PC-3 (cell line): ENCODE data around the gene COL15A1. TPM values are rescaled to one million over a fixed set of nuclear protein-coding genes. Genes with fewer than 3 reads are reported as not detected.

ENCODE experiments used
- ATAC-seq: fragments of 200-7000 bp; cut with Tn5 transposase; 2 replicates; pipeline ENCODE4 v1.9.1; 2020; ENCODE audit warnings: mild to moderate bottlenecking, moderate library complexity
- BruUV-seq: library from RNA; stranded (reverse); fragments of 400-500 nt; replicated peaks from 2 replicates; lab custom pipeline; 2021; lab: Mats Ljungman, UMichigan
- CTCF ChIA-PET: fragments of 300-600 bp; sonication (Branson Sonifier 250); formaldehyde crosslinking; loops from one replicate; lab custom pipeline; 2022; ENCODE audit warnings: antibody characterized with exemption; lab: Charles Lee
- POLR2A ChIA-PET: fragments of 300-600 bp; sonication (Branson Sonifier 250); formaldehyde crosslinking; loops from one replicate; lab custom pipeline; 2022; ENCODE audit warnings: antibody characterized with exemption; ENCODE audit not compliant: unreplicated experiment; lab: Charles Lee
- DNase-seq: peaks from one replicate; pipeline ENCODE4 v3.0.0-alpha.2; 2015
- H2AFZ ChIP-seq: fragments of 300-600 bp; sonication (generic); 2 replicates; pipeline ENCODE4 v1.6.0; 2016; ENCODE audit warnings: antibody characterized with exemption, low read length
- H3F3A ChIP-seq: fragments of 300-600 bp; sonication (generic); one replicate; pipeline ENCODE4 v1.6.0; 2017; ENCODE audit warnings: antibody characterized with exemption, low read length, control low read depth, mild to moderate bottlenecking; ENCODE audit not compliant: unreplicated experiment
- H3K27ac ChIP-seq: fragments of 300-600 bp; sonication (generic); 2 replicates; pipeline ENCODE4 v1.5.1; 2016; ENCODE audit warnings: mild to moderate bottlenecking, low read length
- H3K27me3 ChIP-seq: fragments of 300-600 bp; sonication (generic); 2 replicates; pipeline ENCODE4 v1.6.1; 2016; ENCODE audit warnings: low read length, mixed read lengths
- H3K36me3 ChIP-seq: fragments of 300-600 bp; sonication (generic); 2 replicates; pipeline ENCODE4 v1.6.1; 2016; ENCODE audit warnings: low read depth, mixed run types, low read length, mixed read lengths
- H3K4me1 ChIP-seq: fragments of 300-600 bp; sonication (generic); 2 replicates; pipeline ENCODE4 v1.5.1; 2016; ENCODE audit warnings: low read length; ENCODE audit not compliant: insufficient read depth
- H3K4me2 ChIP-seq: fragments of 300-600 bp; sonication (generic); 2 replicates; pipeline ENCODE4 v1.6.0; 2016; ENCODE audit warnings: low read length
- H3K4me3 ChIP-seq: fragments of 300-600 bp; sonication (generic); 2 replicates; pipeline ENCODE4 v1.5.1; 2016; ENCODE audit warnings: mild to moderate bottlenecking, low read length, mixed read lengths
- H3K79me2 ChIP-seq: fragments of 300-600 bp; sonication (generic); 2 replicates; pipeline ENCODE4 v1.6.1; 2017; ENCODE audit warnings: low read length, mixed read lengths
- H3K9ac ChIP-seq: fragments of 300-600 bp; sonication (generic); 2 replicates; pipeline ENCODE4 v1.6.0; 2016; ENCODE audit warnings: mild to moderate bottlenecking, low read length
- H3K9me2 ChIP-seq: fragments of 300-600 bp; sonication (generic); replicated peaks from 2 replicates; pipeline ENCODE4 v1.6.1; 2016; ENCODE audit warnings: mixed run types, low read length, mixed read lengths
- H3K9me3 ChIP-seq: fragments of 300-600 bp; sonication (generic); 2 replicates; pipeline ENCODE4 v1.6.1; 2016; ENCODE audit warnings: low read length, mixed read lengths
- H4K20me1 ChIP-seq: fragments of 300-600 bp; sonication (generic); 2 replicates; pipeline ENCODE4 v1.6.1; 2016; ENCODE audit warnings: low read length, mixed read lengths
- EZH2 ChIP-seq: fragments of 300-600 bp; sonication (generic); IDR thresholded peaks from one replicate; pipeline ENCODE4 v1.6.1; 2017; ENCODE audit warnings: antibody characterized with exemption, mild to moderate bottlenecking, low read length; ENCODE audit not compliant: unreplicated experiment
- EZH2phosphoT487 ChIP-seq: fragments of 300-600 bp; sonication (generic); IDR thresholded peaks from 2 replicates; pipeline ENCODE4 v1.6.1; 2018; ENCODE audit warnings: mild to moderate bottlenecking, antibody characterized with exemption, low read length, borderline replicate concordance
- intact Hi-C: fragments of 100-400 bp; cut with micrococcal nuclease; formaldehyde crosslinking; loops from 2 replicates; pipeline ENCODE4 v1.9.0; 2023
- total RNA-seq: library from RNA; depleted of rRNA; stranded (reverse); fragments of >200 nt; gene quantifications from 2 replicates; pipeline ENCODE4 v1.2.3, GENCODE V29; 2014
- TF ChIP-seq, protein P1 (sequence below): fragments of 300-600 bp; sonication (generic); conservative IDR thresholded peaks from 2 replicates; pipeline ENCODE4 v1.5.1; 2017; ENCODE audit warnings: antibody characterized with exemption, low read depth, mild to moderate bottlenecking, low read length

Gene COL15A1
- total RNA-seq, 1 experiment from 2014 or later = 0.04 TPM

DNA sequence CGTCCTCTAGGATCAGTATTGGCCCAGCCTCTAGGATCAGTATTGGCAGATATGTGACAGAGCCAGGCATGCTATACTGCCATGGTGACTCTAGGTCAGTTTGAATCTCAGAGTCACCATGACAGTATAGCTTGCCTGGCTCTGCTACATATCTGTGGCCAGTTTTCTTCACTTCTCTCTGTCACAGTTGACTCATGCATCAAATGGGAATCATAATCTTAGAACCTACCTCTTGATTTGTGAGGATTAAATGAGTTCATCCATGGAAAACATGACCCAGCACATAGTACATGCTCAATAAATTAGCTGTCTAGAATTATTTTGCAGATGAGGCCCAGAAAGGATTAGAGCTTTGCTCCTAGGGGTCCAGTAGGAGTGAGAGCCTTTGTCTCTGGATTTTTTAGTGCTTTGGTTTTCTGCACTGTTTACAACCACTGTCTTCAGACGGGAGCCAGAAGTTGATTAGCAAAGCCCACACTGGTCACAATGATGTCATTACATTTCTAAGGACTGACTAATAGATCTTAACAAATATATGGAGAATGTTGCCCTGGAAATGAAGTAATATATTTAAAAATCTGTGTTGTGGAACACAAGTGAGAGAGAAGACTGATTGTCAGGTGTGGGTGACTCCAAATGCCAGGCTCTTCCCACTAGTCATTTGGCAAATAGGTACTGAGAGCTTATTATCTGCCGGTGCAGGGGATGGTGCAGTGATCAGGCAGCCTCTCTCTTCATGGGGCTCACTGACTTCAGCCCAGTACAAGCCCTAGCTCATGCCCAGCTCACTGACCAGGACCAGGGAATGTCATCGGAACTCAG, 76.0 kb downstream of the COL15A1 start:
- H3K36me3 ChIP-seq = no peaks in the 10 kb centered on the region
- peak overlapping the region; percentile 93 for H3K27ac ChIP-seq
- no peaks in the 10 kb centered on the region for H3K9me2 ChIP-seq
- TF ChIP-seq, protein P1, sequence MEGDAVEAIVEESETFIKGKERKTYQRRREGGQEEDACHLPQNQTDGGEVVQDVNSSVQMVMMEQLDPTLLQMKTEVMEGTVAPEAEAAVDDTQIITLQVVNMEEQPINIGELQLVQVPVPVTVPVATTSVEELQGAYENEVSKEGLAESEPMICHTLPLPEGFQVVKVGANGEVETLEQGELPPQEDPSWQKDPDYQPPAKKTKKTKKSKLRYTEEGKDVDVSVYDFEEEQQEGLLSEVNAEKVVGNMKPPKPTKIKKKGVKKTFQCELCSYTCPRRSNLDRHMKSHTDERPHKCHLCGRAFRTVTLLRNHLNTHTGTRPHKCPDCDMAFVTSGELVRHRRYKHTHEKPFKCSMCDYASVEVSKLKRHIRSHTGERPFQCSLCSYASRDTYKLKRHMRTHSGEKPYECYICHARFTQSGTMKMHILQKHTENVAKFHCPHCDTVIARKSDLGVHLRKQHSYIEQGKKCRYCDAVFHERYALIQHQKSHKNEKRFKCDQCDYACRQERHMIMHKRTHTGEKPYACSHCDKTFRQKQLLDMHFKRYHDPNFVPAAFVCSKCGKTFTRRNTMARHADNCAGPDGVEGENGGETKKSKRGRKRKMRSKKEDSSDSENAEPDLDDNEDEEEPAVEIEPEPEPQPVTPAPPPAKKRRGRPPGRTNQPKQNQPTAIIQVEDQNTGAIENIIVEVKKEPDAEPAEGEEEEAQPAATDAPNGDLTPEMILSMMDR = no peak
- no peak for TF ChIP-seq EZH2
- TF ChIP-seq EZH2phosphoT487 = no peak
- H3K79me2 ChIP-seq = no peaks in the 10 kb centered on the region
- no TSS peak for BruUV-seq
- no peaks in the 10 kb centered on the region for H3F3A ChIP-seq
- H3K27me3 ChIP-seq = no peaks in the 10 kb centered on the region
- H3K4me3 ChIP-seq = no peak overlapping the region
- H3K4me2 ChIP-seq = peak overlapping the region; percentile 30
- H3K9me3 ChIP-seq = no peaks in the 10 kb centered on the region
- ATAC-seq = peak; percentile 93
- no peaks in the 10 kb centered on the region for H4K20me1 ChIP-seq
- H3K9ac ChIP-seq = peak overlapping the region; percentile 50
- ChIA-PET POLR2A (no interaction called here), CTCF (no interaction called here)
- intact Hi-C loops = no loop called here
- H3K4me1 ChIP-seq = peaks cover 19% of the 10 kb centered on the region
- peak; percentile 85 for DNase-seq
- no peak overlapping the region for H2AFZ ChIP-seq

DNA sequence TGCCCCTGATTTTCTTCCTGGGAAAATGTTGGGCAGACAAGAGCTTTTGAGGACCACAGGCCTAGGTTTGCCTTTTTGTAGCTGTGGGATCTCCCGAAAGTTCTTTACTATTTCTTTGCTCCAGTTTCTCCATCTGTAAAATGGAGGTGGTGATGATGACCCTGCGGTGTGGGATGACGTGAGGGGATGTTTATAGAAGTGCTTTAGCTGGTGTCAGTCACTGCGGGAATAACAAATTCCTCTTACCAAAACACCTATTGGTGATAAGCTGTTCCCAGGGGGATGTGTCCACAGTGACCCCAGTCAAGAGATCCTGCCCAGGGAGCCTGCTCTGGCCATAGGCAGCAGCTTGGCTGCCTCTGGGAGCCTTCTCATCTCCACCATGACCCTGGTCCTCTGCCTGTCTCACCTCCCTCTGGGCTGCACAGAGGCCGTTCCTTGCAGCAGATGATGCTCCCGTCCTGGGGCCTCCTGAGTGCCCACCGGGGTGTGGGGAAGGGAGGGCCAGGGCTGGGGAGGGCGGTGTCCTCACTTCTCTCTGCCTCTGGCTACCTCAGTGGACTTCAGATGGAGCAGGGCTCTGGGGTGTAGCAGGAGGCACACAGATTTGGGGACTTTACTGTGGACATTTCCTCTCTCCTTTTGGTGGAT, 77.2 kb downstream of the COL15A1 start:
- H3K36me3 ChIP-seq = no peaks in the 10 kb centered on the region
- no peaks in the 10 kb centered on the region for H3K9me3 ChIP-seq
- BruUV-seq = no TSS peak
- peak overlapping the region; percentile 50 for H3K9ac ChIP-seq
- H3K4me1 ChIP-seq = peaks cover 19% of the 10 kb centered on the region
- H4K20me1 ChIP-seq = no peaks in the 10 kb centered on the region
- DNase-seq = no peak
- TF ChIP-seq, protein P1 = no peak
- TF ChIP-seq EZH2 (no peak), EZH2phosphoT487 (no peak)
- H3K9me2 ChIP-seq = no peaks in the 10 kb centered on the region
- POLR2A ChIA-PET = no interaction called here
- H3K27me3 ChIP-seq = no peaks in the 10 kb centered on the region
- H3K4me2 ChIP-seq = peak overlapping the region; percentile 30; the same call in 1 of the 2 replicates
- no peaks in the 10 kb centered on the region for H3K79me2 ChIP-seq
- H3K27ac ChIP-seq = peak overlapping the region; percentile 93
- intact Hi-C loops = no loop called here
- no peaks in the 10 kb centered on the region for H3F3A ChIP-seq
- ATAC-seq = no peak
- CTCF ChIA-PET = no interaction called here
- no peak overlapping the region for H3K4me3 ChIP-seq
- H2AFZ ChIP-seq = no peak overlapping the region
